ENCODE results near the gene SND1.

The SND1 gene

GRCh38 chr7:128006550-128007302, 354.7 kb downstream of the SND1 start:
- no peak for DNase-seq

GRCh38 chr7:128007303-128007680, 355.3 kb downstream of the SND1 start:
- DNase-seq: no peak

- no peak for DNase-seq
Observed at GRCh38 chr7:128008141-128008540, 356.1 kb downstream of the SND1 start.

- no peak for DNase-seq
Observed at GRCh38 chr7:128008744-128009143, 356.8 kb downstream of the SND1 start.

GRCh38 chr7:128010391-128011127, 358.6 kb downstream of the SND1 start:
- DNase-seq: no peak

GRCh38 chr7:128011131-128011661, 359.2 kb downstream of the SND1 start:
- no peak for DNase-seq

- no peak for DNase-seq
Observed at GRCh38 chr7:128014811-128015210, 362.8 kb downstream of the SND1 start.

- no peak for DNase-seq
Observed at GRCh38 chr7:128017460-128017859, 365.5 kb downstream of the SND1 start.

- peak; percentile 93 for DNase-seq
Observed at GRCh38 chr7:128017862-128018845, 366.2 kb downstream of the SND1 start.

- DNase-seq: no peak
Observed at GRCh38 chr7:128019288-128019687, 367.3 kb downstream of the SND1 start.

- no peak for DNase-seq
Observed at GRCh38 chr7:128020159-128020558, 368.2 kb downstream of the SND1 start.

- DNase-seq: no peak
Observed at GRCh38 chr7:128021366-128021765, 369.4 kb downstream of the SND1 start.

GRCh38 chr7:128022631-128023532, 370.9 kb downstream of the SND1 start:
- DNase-seq: no peak

GRCh38 chr7:128024151-128024550, 372.2 kb downstream of the SND1 start:
- DNase-seq: no peak

GRCh38 chr7:128025380-128025779, 373.4 kb downstream of the SND1 start:
- DNase-seq: no peak

- DNase-seq: no peak
Observed at GRCh38 chr7:128025819-128026218, 373.8 kb downstream of the SND1 start.

GRCh38 chr7:128026551-128026950, 374.6 kb downstream of the SND1 start:
- DNase-seq: no peak

- no peak for DNase-seq
Observed at GRCh38 chr7:128027485-128027980, 375.5 kb downstream of the SND1 start.

GRCh38 chr7:128029405-128029995, 377.5 kb downstream of the SND1 start:
- DNase-seq: no peak

- DNase-seq: no peak
Observed at GRCh38 chr7:128030263-128030653, 378.3 kb downstream of the SND1 start.

Measured in NCI-H1092 (cell line).